Ishikawa (cell line): ENCODE measurements around the gene NUP210.

Source experiments
- EP300 ChIP-seq: IDR thresholded peaks from 2 replicates; pipeline ENCODE4 v1.6.1; 2012; ENCODE audit warnings: borderline replicate concordance
- RAD21 ChIP-seq: IDR thresholded peaks from 2 replicates; pipeline ENCODE4 v1.6.1; 2012; ENCODE audit warnings: low read depth
- REST ChIP-seq: IDR thresholded peaks from 2 replicates; pipeline ENCODE4 v1.6.1; 2012; ENCODE audit warnings: low read depth, mild to moderate bottlenecking

GRCh38 chr3:13307041-13307440 is 113.1 kb downstream of the NUP210 start:
- TF ChIP-seq EP300 (no peak), REST (no peak), RAD21 (no peak)
